ENCODE data around the gene ZNF219. TPM values are rescaled to one million over a fixed set of nuclear protein-coding genes. Genes with fewer than 3 reads are reported as not detected.

The ZNF219 gene
- total RNA-seq, 1 donor from 2014 or later, result 47.8 TPM

DNA sequence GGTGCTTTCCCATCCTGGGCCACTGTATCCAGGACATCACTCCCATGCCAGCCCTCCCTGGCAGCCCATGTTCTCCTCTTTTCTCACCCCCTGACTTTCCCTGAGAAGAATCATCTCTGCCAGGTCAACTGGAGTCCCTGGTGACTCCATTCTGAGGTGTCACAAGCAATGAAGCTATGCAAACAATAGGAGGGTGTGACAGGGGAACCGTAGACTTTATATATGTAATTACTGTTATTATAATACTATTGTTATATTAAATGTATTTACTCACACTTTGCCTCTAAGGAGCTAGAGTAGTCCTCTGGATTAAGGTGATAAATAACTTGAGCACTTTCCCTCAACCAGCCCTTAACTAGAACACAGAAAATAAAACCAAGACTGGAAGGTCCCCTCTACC lies 9.2 kb downstream of the ZNF219 start:
- H3K4me1 Mint-ChIP-seq (ENCODE audit: unreplicated experiment), result peaks cover 27% of the 10 kb centered on the region
- H3K4me3 Mint-ChIP-seq, result no peak overlapping the region
- peaks cover 34% of the 10 kb centered on the region for H3K36me3 Mint-ChIP-seq
- TF ChIP-seq, protein P1, sequence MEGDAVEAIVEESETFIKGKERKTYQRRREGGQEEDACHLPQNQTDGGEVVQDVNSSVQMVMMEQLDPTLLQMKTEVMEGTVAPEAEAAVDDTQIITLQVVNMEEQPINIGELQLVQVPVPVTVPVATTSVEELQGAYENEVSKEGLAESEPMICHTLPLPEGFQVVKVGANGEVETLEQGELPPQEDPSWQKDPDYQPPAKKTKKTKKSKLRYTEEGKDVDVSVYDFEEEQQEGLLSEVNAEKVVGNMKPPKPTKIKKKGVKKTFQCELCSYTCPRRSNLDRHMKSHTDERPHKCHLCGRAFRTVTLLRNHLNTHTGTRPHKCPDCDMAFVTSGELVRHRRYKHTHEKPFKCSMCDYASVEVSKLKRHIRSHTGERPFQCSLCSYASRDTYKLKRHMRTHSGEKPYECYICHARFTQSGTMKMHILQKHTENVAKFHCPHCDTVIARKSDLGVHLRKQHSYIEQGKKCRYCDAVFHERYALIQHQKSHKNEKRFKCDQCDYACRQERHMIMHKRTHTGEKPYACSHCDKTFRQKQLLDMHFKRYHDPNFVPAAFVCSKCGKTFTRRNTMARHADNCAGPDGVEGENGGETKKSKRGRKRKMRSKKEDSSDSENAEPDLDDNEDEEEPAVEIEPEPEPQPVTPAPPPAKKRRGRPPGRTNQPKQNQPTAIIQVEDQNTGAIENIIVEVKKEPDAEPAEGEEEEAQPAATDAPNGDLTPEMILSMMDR (conservative IDR thresholded peaks at IDR 0.05), result no peak
- no peak for DNase-seq (ENCODE audit: extremely low spot score, unreplicated experiment)
- no peaks in the 10 kb centered on the region for H3K9me3 Mint-ChIP-seq
- H3K27me3 Mint-ChIP-seq, result no peaks in the 10 kb centered on the region
- no peak overlapping the region for H3K27ac Mint-ChIP-seq

DNA sequence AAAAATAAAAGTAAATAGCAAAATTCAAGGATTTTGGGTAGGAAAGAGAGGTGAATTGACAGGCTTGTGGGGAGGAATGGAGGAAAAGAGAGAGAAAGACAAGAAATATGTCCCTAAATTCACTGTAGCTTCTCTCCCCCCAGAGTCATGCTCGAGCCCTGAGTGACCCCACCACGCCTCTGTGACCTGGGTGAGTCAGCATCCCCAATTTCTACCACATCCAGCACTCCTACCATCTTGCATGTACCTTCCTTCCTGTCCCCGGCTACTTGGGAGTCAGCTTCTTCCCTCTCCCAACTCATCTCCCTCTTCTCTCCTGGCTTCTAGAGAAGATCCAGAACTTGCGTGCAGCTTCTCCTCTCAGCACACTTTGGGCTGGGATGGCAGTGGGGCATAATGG lies 9.8 kb downstream of the ZNF219 start:
- no peaks in the 10 kb centered on the region for H3K9me3 Mint-ChIP-seq
- no peaks in the 10 kb centered on the region for H3K27me3 Mint-ChIP-seq
- no peak overlapping the region for H3K27ac Mint-ChIP-seq
- no peak overlapping the region for H3K4me3 Mint-ChIP-seq
- H3K4me1 Mint-ChIP-seq (ENCODE audit: unreplicated experiment), result peaks cover 21% of the 10 kb centered on the region
- TF ChIP-seq, protein P1 (conservative IDR thresholded peaks at IDR 0.05), result no peak
- peaks cover 38% of the 10 kb centered on the region for H3K36me3 Mint-ChIP-seq
- no peak for DNase-seq (ENCODE audit: extremely low spot score, unreplicated experiment)

DNA sequence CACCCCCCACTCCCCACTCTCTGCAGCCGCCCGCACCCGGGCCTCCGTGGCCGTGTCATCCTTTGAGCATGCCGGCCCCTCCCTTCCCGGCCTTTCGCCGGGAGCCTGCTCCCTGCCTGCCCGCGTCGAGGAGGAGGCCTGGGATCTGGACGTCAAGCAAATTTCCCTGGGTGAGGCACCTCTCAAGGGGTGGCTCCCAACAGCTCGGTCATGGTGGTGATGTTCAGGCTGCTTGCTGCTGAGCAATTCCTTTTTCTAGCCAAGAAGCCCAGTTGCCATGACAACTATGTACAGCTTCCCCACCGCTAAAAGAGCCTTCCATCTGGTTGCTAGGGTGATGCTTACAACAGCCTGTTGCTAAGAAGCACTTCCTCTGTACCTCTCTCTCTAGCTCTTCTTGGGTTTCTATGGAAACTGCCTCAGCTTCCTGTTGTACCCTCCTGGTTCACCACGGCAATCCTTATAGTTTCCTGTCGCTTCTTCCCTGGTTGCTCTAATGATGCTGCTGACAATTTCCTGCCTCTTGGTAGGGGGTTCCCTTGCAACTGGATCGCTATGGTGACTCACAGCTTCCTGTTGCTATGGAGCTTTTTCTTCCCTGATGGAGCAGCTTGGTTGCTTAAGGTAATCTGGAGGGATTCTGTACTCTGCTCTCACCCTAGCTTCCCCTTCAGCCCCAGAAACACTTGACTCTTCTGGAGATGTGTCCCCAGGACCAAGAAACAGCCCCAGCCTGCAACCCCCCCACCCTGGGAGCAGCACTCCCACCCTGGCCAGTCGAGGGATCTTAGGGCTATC lies 11.0 kb downstream of the ZNF219 start:
- Mint-ChIP-seq H3K4me3 (peak overlapping the region; percentile 61), H3K27me3 (no peaks in the 10 kb centered on the region), H3K4me1 (ENCODE audit: unreplicated experiment) (peaks cover 12% of the 10 kb centered on the region), H3K9me3 (no peaks in the 10 kb centered on the region), H3K27ac (peak overlapping the region; percentile 48), H3K36me3 (peaks cover 34% of the 10 kb centered on the region)
- DNase-seq (ENCODE audit: extremely low spot score, unreplicated experiment), result no peak
- TF ChIP-seq, protein P1 (conservative IDR thresholded peaks at IDR 0.05), result no peak

DNA sequence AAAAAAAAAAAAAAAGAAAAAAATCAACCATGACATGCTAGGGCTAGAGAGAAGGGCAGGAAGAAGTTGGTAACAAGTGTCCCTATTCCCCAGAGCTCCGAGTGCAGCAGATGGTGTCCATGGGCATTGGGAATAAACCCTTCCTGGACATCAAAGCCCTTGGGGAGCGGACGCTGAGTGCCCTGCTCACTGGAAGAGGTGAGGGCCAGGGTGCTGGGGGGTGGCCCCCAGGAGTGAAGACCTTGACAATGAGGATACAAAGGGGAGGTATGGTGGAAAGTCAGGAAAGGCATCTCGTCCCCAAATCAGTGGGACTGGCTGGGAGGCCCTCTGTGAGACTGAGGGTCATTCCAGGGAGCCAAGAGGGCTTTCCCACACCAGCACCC lies 11.6 kb downstream of the ZNF219 start:
- peaks cover 32% of the 10 kb centered on the region for H3K36me3 Mint-ChIP-seq
- TF ChIP-seq, protein P1 (conservative IDR thresholded peaks at IDR 0.05), result no peak
- no peaks in the 10 kb centered on the region for H3K27me3 Mint-ChIP-seq
- no peaks in the 10 kb centered on the region for H3K9me3 Mint-ChIP-seq
- peaks cover 11% of the 10 kb centered on the region for H3K4me1 Mint-ChIP-seq (ENCODE audit: unreplicated experiment)
- no peak overlapping the region for H3K27ac Mint-ChIP-seq
- no peak overlapping the region for H3K4me3 Mint-ChIP-seq
- DNase-seq (ENCODE audit: extremely low spot score, unreplicated experiment), result no peak

DNA sequence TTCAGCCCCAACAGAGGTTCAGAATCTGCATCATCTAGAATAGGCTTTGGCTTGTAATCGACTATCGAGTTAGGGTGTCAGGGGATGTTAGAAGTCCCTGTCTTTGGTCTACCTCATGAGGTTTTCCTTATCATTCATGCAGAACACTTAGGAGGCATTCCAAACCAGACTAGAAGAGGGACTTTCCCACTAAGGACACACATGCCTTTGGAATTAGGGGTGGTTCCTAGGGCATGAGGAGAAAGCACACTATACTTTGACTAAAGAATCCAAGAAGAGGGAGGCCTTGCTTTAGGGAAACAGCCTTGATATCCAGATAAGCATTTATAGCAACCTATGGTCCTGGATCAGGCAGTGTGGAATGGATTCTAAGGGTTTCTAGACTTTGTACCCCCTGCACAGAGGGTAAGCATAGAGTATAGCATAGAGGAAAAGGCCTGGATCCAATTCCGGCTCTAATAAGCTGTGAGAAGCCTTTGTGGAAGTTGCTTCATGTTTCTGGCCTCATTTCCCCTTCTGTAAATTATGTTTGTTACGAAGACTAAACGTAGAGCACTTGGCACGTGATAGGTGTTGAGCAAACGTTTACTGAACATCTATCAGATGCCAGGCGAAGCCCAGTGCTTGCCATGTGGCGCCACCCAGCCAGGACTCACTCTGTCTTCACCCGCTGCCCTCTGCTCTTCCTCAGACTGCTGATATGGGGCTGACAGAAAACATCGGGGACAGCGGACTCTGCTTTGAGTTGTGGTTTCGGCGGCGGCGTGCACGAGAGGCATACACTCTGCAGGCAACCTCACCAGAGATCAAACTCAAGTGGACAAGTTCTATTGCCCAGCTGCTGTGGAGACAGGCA lies 13.2 kb downstream of the ZNF219 start:
- no peaks in the 10 kb centered on the region for H3K27me3 Mint-ChIP-seq
- TF ChIP-seq, protein P1 (conservative IDR thresholded peaks at IDR 0.05), result no peak
- H3K4me1 Mint-ChIP-seq (ENCODE audit: unreplicated experiment), result peaks cover 11% of the 10 kb centered on the region
- no peak overlapping the region for H3K27ac Mint-ChIP-seq
- no peak for DNase-seq (ENCODE audit: extremely low spot score, unreplicated experiment)
- no peaks in the 10 kb centered on the region for H3K9me3 Mint-ChIP-seq
- H3K4me3 Mint-ChIP-seq, result no peak overlapping the region
- H3K36me3 Mint-ChIP-seq, result peaks cover 26% of the 10 kb centered on the region
